Kidney glomerular epithelial cell (primary cell): Measurements from ENCODE around the gene TSPOAP1.

Experiments
- DNase-seq: peaks from one replicate; lab custom pipeline; 2025; lab: John Stamatoyannopoulos, UW

Gene TSPOAP1

DNA sequence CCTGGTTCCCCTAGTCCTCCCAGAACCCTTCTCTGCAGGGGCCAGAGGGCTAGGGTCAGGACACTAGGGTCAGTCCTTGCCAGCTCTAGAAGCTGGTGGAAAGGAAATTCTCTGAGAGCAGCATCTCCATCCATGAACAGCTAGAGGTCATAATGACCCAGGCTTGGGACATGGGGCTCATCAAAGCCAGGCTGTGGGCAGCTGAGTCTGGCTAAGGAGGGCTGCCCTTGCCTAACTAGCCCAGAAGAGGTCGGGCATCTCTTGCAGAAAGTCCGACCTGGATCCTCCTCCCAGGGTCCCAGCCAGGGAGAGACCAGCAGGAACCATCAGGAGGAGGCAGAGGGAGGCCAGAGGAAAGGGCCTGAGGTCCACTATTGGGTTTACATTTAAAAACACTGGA lies 52.2 kb downstream of the TSPOAP1 start:
- no peak for DNase-seq

DNA sequence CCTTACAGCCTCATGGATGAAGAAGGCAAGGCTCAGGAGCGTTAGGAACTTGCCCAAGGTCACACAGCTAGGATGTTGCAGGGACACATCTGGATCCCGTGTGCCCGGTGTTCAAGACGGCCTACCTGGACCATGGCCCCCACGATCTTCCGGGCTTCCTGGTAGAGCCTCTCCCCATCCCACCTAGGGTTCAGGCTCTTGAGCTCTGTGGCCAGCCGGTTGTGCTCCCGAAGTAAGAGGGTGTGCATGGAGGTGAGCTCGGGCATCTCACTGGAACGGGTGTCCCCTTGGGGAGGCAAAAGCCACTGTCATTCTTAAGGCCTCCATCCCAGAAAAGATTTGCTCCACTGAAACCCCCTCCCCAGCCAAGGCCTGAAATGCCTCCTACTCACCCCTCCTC lies 53.2 kb downstream of the TSPOAP1 start:
- DNase-seq: no peak

DNA sequence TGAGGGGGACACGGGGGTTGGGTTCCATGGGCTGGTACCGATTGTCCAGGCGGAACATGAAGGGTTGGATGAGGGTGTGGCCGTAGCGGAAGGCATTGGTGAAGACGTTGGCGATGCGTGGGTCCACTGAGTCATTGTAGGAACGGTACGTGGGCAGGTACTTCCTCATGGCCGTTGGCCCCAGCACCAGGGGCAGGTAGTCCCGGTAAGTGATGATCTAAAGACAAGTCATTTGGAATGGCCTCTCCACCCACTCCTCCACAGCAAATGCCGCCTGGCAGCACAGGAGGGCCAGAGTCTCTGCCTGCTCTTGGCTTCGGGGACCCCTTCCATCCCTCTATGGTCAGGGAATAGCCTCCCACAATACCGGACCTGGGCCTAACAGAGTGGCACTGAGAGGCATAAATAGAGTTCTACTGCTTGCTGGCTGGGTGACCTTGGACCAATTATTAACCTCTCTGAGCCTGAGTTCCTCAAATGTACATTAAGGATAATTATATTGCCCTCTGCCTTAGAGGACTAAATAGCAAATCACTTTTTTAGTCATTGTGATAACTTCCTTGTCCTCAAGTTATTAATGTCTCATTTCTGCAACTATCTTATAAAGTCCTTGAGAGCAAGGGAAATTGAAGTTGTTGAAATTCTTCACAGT lies 55.0 kb downstream of the TSPOAP1 start:
- DNase-seq: no peak

DNA sequence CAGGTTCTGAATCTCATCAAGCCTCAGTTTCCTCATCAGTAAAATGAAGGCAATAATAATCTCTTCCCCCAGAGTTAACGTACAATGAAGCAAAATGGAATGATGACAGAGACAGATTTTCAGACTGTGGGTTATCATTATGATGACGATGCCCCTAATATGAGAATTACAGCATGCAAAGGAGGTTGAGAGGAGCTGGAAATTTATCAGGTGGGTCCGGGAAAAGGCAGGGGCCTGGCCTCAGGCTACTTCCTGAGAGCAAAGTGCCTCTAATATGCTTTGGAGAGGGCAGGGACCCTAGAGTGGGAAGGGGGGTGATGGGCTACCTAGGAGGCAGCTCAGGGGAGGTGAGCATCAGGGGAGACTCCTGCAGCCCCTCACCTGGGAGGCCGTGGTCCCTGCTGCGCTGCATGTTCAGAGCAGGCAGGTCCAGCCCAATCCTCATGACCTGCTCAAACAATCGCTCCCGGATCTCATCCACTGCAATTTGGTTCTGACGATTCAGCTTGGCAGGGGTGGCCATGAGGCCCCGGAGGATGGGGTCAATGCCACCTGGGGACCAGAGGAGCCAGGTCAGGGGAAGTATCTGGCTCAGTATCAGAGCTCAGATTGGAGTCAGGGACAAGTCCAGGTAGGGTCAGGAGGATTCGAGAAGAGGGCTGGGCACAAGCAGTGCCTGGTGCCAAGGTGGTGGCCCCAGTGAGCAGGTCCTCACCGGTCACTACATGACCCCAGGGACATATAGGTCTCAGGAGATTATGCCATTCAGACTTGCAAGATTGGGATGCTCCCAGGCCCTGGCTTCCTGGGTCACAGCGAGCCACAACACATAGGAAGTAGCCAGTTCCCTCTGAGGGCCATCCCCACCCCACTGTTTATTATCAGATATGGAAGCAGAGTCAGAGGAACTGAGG lies 56.0 kb downstream of the TSPOAP1 start:
- no peak for DNase-seq

DNA sequence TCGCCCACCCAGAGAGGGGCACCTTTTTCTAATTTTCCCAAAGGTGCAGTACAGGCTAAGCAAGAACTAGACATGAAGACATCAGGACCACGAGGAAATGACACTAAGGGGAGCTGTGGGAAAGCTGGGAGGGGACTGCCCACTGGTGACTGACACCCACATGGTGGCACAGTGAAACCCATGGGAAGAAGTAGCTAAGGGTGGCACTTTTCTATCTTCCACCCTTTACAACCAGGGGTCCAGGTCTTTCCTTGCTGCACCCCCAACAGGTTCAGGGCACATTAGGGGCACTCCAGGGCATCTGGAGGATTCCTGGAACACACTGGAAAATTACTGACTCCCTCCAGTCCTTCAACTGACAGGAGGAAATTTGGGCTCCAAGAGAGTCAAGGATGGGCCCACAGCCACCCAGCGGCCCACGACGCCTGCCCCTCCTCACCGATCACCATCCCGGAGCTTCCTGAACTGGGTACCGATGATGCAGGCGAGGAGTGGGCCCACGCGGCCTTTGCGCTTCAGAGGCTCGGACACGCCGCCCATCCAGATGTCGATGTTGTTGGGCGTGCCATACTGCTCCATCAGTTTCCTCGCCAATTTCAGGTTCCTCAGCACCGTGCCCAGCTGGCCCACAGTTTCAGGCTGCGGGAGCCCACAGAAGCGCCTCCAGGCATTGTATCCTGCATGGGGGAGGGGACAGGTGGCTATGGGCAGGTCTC lies 57.2 kb downstream of the TSPOAP1 start:
- no peak for DNase-seq

DNA sequence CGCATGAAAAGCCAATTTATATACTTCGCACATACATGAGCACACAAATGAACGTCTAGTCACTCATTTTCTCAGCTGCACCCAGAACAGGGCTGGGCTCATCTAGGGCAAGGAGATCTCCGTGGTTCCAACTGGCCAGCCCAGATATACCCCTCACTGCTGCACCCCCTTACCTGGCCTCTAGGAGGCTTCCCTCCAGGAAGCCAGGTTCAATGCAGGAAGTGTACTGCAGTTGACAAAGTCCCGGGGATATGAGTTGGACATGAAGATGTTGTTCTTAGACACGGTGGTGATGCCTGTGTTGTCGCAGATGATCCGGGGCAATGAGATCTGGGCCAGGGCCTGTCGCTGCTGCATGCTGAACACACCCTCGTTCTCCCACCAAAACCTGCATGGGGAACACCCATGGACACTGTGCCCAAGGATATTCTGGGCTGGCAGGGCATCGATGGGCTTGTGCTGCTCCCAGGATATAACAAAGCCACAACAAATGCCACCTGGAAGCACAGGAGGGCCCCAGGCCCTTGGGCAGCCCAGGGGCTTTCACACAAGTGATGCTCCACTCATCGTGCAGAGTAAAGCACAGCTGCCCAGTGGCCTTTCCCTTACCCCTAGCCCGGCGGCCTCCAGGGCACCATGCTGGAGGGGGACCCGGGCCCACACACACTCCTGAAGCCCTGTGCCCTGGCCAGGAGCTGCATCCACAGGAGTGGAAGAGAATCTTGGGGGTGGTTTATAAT lies 57.9 kb downstream of the TSPOAP1 start:
- DNase-seq: no peak

DNA sequence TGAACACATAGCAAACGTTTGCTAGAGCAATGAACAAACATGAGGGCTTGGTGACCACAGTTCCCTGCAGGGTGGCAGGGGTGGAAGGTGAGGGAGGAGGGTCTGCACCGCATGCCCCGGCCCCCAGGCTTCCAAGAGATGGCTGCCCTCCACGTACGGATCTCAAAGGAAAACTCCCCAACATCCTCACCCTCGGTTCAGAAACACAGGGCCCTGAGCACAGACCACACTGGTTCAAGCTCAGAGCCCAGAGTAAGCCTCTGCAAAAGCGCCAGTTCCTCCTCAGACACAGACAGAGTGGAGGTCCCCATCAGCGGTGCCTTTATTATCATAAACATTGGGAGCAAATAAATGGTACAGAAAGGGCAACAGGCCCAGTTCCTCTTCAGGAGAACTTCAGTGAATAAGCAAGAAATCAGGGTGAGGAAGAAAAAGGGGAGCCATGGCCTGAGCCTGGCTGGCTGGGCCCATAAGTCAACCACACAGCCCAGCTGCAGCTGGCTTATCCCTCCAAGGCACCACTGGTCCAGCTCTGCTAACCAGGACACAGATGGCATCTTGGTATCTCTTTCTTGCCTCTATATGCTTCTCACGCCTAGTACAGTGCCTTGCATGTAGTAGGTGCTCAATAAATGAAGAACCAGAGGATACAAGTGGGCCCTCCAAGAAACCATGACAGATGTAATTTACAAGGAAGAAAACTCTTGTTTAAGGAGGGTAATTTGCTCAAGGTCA lies 58.9 kb downstream of the TSPOAP1 start:
- no peak for DNase-seq

DNA sequence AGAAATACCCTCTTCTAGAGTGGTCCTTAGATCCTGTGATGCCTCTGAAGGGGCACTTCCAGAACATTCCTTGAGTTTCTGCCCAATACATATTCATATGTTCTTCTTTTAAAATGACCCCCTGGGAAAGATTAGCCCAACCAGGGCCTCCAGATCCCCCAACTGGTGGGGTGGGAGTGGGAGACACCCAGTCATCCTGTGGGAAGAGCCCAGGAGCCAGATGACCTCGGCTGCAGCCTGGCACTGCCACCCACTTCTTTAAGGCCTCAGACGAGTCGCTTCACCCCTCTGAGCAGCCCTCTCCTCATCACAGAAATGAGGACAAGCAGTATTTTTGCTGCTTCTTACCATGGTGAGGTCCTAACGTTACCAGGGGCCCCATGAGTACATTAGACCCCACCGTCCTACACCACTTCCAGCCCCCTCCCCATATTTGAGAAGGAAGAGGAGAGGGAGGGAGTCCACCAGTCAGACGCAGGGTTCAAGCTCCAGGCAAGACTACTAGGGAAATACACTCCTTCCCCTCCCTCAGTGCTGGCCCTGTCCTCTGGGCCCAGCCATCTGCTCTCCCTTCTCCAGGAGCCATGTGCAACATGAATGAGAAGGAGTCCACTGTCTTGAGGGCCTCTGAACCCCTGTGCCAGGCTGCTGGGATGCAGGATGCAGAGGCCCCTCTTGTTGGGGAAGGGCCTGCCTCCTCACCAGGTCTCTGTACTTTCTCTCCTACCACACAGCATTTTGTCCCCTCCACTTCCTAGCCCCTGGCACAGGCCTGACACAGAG lies 59.6 kb downstream of the TSPOAP1 start:
- no peak for DNase-seq

DNA sequence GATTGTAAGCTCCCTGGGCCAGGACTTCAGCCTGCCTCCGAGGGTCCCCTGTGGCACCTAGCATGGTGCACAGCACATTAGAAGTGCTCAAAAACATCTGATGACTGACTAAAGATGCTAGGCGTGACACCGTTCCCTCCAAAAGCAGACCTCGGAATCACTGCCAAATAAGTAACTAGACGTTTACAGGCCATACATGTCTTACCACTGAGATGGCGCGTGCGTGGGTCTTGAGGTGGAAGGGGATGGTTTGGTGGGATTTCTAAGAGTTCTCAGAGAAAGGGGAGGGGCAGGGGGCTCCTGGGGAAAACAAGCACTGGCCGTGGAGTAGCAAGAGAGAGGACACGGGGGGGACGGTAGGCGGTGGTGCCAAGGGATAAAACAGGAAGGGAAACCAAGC lies 60.3 kb downstream of the TSPOAP1 start:
- no peak for DNase-seq

DNA sequence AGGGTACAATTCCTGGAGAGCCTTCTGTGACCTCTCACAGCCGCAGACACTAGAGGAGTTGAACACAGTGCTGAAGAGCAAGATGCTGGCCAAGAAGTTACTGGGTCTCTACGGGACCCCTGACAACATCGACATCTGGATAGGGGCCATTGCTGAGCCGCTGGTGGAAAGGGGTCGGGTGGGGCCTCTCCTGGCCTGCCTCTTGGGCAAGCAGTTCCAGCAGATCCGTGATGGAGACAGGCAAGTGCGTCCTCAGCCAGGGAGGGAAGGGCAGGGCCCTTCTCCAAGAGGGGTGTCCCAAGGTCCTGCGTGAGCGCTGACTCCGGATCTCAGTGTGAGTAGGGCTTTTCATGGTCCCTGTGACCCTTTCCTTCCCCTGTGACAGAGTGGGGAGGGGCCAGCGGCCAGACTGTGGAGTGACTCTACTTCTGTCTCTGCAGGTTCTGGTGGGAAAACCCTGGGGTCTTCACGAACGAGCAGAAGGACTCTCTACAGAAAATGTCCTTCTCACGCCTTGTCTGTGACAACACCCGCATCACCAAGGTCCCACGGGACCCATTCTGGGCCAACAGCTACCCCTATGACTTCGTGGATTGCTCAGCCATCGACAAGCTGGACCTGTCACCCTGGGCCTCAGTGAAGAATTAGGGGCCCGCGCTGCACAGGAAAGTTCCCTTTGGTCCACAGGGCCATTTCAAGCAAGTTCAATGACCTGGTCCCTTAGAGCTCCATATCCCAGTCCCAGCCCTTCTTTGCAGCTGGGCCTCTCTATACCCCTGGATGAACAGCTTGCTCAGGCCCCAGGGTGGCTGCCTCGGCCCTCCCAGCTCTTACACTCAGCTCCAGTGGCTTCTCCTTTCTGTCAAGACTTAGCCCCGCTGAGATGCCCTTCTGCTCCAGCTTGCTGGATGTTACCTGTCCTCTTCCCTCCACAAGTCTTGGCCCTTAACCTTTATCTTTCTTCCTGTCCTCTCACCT lies 61.0 kb downstream of the TSPOAP1 start:
- DNase-seq: no peak

DNA sequence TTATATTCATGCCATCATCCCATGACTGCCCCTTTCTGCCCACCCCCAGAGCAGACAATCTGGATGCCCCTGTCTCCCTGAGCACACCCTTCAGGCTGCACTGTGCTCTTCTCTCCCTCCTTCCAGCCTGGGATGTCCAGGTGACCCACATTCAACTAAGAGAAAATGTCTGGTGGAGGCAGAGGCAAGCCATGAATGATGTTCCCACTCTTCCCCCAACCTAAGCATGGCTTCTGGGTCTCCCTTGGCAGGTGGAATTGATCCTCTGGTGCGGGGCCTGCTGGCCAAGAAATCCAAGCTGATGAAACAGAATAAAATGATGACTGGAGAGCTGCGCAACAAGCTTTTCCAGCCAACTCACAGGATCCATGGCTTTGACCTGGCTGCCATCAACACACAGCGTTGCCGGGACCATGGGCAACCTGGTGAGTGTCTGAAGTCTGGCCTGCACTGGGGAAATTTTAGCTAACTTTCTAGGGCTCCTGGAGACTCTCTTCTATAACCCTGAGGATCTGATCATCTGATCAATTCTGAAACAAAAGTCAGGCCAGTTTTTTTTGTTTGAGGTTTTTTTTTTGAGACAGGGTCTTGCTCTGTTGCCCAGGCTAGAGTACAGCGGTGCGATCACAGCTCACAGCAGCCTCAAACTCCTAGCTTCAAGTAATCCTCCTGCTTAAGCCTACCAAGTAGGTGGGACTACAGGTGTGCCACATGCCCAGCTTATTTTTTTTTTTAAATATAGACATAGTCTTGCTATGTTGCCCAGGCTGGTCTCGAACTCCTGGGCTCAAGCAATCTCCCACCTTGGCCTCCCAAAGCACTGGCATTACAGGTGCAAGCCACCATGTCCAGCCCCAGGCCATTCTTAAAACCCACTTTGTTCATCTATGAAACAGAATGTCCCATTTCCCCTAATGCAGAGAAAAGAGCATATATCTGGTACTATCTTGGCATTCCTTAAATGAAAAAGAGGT lies 62.4 kb downstream of the TSPOAP1 start:
- DNase-seq: no peak

DNA sequence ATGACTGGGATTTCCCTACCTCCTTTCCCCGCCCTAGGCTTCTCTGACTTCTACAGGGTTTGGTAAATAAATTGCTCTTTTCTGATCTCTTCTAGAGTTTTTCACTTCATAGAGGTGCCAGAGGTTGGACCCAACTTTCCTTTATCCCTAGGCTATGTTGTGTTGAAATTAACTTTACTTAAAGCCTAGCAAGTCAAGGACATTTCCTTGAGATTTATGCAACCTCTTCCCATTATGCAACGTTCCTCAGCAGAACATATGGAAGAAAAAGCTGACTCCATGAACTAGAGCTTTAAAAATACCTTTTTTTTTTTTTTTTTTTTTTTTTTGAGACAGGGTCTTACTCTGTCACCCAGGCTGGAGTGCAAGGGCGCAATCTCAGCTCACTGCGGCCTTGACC lies 63.3 kb downstream of the TSPOAP1 start:
- no peak for DNase-seq

DNA sequence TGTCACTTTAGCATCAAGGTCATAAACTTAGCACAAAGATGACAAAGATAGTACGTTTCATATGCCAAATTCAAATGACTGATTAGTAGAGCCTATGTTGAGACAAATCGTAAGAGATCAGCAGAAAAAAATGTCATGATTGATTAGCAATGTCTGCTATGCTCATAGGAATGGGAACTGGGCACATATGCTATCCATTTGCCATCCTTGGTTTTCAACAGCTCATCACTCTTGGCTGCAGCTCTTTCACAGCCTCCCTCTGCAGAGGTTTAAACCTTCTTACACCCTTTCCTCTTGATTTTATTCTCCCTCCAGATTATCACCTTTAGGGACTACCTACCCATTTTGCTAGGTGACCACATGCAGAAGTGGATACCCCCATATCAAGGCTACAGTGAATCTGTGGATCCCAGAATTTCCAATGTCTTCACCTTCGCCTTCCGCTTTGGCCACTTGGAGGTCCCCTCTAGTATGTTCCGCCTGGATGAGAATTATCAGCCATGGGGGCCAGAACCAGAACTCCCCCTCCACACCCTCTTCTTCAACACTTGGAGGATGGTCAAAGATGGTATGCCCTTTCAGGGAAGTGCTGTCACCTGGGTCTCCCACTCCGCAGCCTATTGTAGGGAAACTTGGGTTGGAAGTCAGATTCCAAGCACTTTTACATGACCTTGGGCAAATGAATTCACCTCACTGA lies 64.0 kb downstream of the TSPOAP1 start:
- DNase-seq: no peak

DNA sequence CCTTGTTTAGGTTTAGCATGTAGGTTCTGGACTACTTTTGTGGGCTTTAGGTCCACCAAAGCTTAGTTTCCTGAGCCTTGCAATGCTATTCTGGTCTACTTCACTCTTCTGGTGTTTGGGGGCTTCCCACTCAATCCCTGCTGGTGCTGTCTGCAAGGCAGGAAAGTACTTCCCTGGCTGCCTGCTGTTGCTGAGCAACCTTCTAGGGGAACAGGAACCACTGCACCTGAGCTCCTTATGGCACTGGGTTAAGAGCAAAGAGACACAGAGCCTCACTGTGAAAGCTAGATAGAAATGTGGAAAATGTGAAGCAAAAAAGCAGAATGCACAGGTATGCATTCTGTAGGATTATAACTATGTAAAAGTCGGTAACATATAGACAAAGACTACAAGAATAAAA lies 64.8 kb downstream of the TSPOAP1 start:
- no peak for DNase-seq

DNA sequence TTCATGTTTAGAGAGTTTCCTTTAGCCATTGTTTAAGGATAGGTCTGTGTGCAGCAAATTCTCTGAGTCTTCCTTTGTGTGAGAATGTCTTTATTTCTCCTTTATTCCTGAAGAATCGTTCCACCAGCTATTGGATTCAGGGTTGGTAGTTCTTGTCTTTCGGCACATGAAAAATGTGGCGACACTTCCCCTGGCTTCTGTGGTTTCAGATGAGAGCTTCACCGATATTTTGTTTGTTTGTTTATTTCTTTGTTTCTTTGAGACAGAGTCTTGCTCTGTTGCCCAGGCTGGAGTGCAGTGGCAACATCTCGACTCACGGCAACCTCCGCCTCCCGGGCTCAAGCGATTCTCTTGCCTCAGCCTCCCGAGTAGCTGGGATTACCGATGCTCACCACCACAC lies 66.4 kb downstream of the TSPOAP1 start:
- no peak for DNase-seq

DNA sequence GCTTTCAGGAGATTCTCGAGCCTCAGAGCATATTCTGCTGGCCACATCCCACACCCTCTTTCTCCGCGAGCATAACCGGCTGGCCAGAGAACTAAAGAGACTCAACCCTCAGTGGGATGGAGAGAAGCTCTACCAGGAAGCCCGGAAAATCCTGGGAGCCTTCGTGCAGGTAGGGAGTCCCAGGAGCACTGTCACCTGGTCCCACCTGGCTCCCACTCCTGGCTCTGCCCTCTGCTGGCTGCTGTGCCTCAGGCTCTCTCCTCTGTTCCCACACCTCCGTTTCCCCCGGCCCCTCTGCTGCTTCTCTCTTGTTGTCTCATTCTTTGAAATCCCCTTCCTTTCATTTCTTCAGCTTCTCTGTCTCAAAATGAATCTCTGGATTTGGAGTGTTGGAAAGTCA lies 73.8 kb downstream of the TSPOAP1 start:
- no peak for DNase-seq

DNA sequence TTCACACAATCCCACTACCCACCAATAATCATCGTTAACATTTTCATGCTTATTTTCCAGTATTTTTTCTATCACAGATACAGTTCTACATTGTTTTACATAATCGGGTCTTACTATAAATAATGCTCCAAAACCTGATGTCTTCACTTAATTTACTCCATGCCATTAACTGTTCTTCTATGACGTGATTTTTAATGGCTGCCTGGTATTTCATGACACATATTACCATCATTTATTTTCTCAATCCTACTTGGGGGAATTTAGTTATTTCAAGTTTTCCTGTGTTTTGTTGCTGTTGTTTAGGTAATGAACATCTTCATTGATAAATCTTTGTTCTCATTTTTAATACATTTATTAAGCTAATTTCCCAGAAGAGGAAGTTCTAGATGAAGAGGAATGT lies 75.5 kb downstream of the TSPOAP1 start:
- no peak for DNase-seq

DNA sequence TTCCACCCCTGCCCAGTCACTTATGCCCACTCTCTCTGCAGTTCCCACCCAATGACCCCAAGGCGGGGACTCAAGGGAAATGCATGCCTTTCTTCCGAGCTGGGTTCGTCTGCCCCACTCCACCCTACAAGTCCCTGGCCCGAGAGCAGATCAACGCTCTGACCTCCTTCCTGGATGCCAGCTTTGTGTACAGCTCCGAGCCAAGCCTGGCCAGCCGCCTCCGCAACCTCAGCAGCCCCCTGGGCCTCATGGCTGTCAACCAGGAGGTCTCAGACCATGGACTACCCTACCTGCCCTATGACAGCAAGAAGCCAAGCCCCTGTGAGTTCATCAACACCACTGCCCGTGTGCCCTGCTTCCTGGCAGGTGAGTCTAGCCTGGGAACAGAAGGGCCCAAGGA lies 76.5 kb downstream of the TSPOAP1 start:
- DNase-seq: no peak
